Endodermal cell (in vitro differentiated cells): ENCODE measurements around the gene SRXN1. TPM values are rescaled to one million over a fixed set of nuclear protein-coding genes. Genes with fewer than 3 reads are reported as not detected.

ENCODE experiments used
- DNase-seq: peaks from one replicate; pipeline ENCODE4 v3.0.0-alpha.2; 2017
- H3K27ac ChIP-seq: 2 replicates; pipeline ENCODE4 v1.5.1; 2013; ENCODE audit warnings: mild to moderate bottlenecking, low read depth, low read length, moderate library complexity
- H3K27me3 ChIP-seq: 2 replicates; pipeline ENCODE4 v1.6.1; 2013; ENCODE audit warnings: mild to moderate bottlenecking, low read length, moderate library complexity; ENCODE audit not compliant: insufficient read depth, control insufficient read depth, poor library complexity, severe bottlenecking
- H3K36me3 ChIP-seq: 2 replicates; pipeline ENCODE4 v1.7.0; 2013; ENCODE audit warnings: mild to moderate bottlenecking, low read length, moderate library complexity; ENCODE audit not compliant: control insufficient read depth, insufficient read depth
- H3K4me1 ChIP-seq: one replicate; pipeline ENCODE4 v1.7.0; 2013; ENCODE audit warnings: low read length; ENCODE audit not compliant: control insufficient read depth, insufficient read depth
- H3K4me3 ChIP-seq: 2 replicates; pipeline ENCODE4 v1.5.1; 2013; ENCODE audit warnings: mild to moderate bottlenecking, low read length, moderate library complexity
- H3K9ac ChIP-seq: 2 replicates; pipeline ENCODE4 v1.6.1; 2013; ENCODE audit warnings: mild to moderate bottlenecking, low read length, moderate library complexity; ENCODE audit not compliant: poor library complexity, severe bottlenecking; ENCODE audit errors: extremely low read depth
- H3K9me3 ChIP-seq: 2 replicates; pipeline ENCODE4 v1.6.1; 2013; ENCODE audit warnings: mild to moderate bottlenecking, low read length, moderate library complexity; ENCODE audit not compliant: control insufficient read depth
- H3K27ac Mint-ChIP-seq: 2 replicates; pipeline ENCODE4 v1.8.0; 2020; ENCODE audit warnings: mixed read lengths
- H3K27me3 Mint-ChIP-seq: 2 replicates; pipeline ENCODE4 v1.8.0; 2021; ENCODE audit warnings: mild to moderate bottlenecking, mixed read lengths; ENCODE audit not compliant: insufficient read depth
- H3K36me3 Mint-ChIP-seq: 2 replicates; pipeline ENCODE4 v1.8.0; 2020; ENCODE audit warnings: low read depth, mixed read lengths
- H3K4me1 Mint-ChIP-seq: 2 replicates; pipeline ENCODE4 v1.8.0; 2020; ENCODE audit warnings: mixed read lengths
- H3K4me3 Mint-ChIP-seq: 2 replicates; pipeline ENCODE4 v1.8.0; 2020; ENCODE audit warnings: mild to moderate bottlenecking, moderate library complexity, mixed read lengths
- H3K9me3 Mint-ChIP-seq: 2 replicates; pipeline ENCODE4 v1.8.0; 2020; ENCODE audit warnings: mild to moderate bottlenecking, mixed read lengths
- WGBS, 2 experiments: methylation state at CpG; one replicate each; pipeline versions ENCODE4 v1.1.5 to v1.1.7; 2013; ENCODE audit warnings: missing lambda C conversion rate in 2 of 2, mixed read lengths in 1 of 2; ENCODE audit not compliant: insufficient coverage in 1 of 2, insufficient read length in 1 of 2; 5-methylcytosine and 5-hydroxymethylcytosine counted together
- total RNA-seq, 2 donors: library from RNA; stranded (reverse); fragmentation: NEBNext Ultra II Directional in 1 of 2; extraction: Animal tissue kit (Norgen Biotek cat#: 25700) in 1 of 2; gene quantifications; 2 replicates in 1 of 2; 3 replicates in 1 of 2; pipeline ENCODE4 v1.2.1, GENCODE V29; 2021
- TF ChIP-seq, protein P1 (sequence below): fragments of 200-600 bp; sonication (generic); conservative IDR thresholded peaks from 2 replicates; pipeline ENCODE4 v1.5.0; 2021; ENCODE audit warnings: antibody characterized with exemption, mild to moderate bottlenecking

The SRXN1 gene
- total RNA-seq, 2 donors from 2014 or later, result 9.7 to 19.3 TPM

GRCh38 chr20:605237-605636 lies 47.8 kb downstream of the SRXN1 start:
- no peak overlapping the region for H3K4me3 Mint-ChIP-seq
- H3K27me3 Mint-ChIP-seq, result peaks cover 20% of the 10 kb centered on the region
- no peaks in the 10 kb centered on the region for H3K36me3 Mint-ChIP-seq
- no peak overlapping the region for H3K27ac ChIP-seq
- whole genome bisulfite sequencing, 2 experiments, result 82 to 90% methylated on average over 5 of the region's 5 CpGs
- H3K27ac Mint-ChIP-seq, result no peak overlapping the region
- no peak for DNase-seq
- H3K4me1 Mint-ChIP-seq, result no peaks in the 10 kb centered on the region
- H3K4me1 ChIP-seq, result no peaks in the 10 kb centered on the region
- H3K9ac ChIP-seq, result no peak overlapping the region
- no peak overlapping the region for H3K4me3 ChIP-seq
- H3K9me3 ChIP-seq, result no peaks in the 10 kb centered on the region
- no peaks in the 10 kb centered on the region for H3K36me3 ChIP-seq
- H3K27me3 ChIP-seq, result peaks cover 17% of the 10 kb centered on the region
- TF ChIP-seq, protein P1, sequence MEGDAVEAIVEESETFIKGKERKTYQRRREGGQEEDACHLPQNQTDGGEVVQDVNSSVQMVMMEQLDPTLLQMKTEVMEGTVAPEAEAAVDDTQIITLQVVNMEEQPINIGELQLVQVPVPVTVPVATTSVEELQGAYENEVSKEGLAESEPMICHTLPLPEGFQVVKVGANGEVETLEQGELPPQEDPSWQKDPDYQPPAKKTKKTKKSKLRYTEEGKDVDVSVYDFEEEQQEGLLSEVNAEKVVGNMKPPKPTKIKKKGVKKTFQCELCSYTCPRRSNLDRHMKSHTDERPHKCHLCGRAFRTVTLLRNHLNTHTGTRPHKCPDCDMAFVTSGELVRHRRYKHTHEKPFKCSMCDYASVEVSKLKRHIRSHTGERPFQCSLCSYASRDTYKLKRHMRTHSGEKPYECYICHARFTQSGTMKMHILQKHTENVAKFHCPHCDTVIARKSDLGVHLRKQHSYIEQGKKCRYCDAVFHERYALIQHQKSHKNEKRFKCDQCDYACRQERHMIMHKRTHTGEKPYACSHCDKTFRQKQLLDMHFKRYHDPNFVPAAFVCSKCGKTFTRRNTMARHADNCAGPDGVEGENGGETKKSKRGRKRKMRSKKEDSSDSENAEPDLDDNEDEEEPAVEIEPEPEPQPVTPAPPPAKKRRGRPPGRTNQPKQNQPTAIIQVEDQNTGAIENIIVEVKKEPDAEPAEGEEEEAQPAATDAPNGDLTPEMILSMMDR, result no peak
- H3K9me3 Mint-ChIP-seq, result no peaks in the 10 kb centered on the region

GRCh38 chr20:603116-603640 lies 49.8 kb downstream of the SRXN1 start:
- TF ChIP-seq, protein P1, result peak; percentile 37
- Histone ChIP-seq H3K27ac (no peak overlapping the region), H3K4me3 (no peak overlapping the region), H3K36me3 (no peaks in the 10 kb centered on the region), H3K9me3 (no peaks in the 10 kb centered on the region), H3K9ac (no peak overlapping the region), H3K27me3 (peaks cover 1% of the 10 kb centered on the region), H3K4me1 (no peaks in the 10 kb centered on the region)
- no peaks in the 10 kb centered on the region for H3K4me1 Mint-ChIP-seq
- H3K9me3 Mint-ChIP-seq, result no peaks in the 10 kb centered on the region
- no peak overlapping the region for H3K4me3 Mint-ChIP-seq
- WGBS, 2 experiments, result 87 to 100% methylated on average over 1 to 8 of the region's 8 CpGs
- H3K27me3 Mint-ChIP-seq, result peaks cover 6% of the 10 kb centered on the region
- DNase-seq, result no peak
- no peaks in the 10 kb centered on the region for H3K36me3 Mint-ChIP-seq
- H3K27ac Mint-ChIP-seq, result no peak overlapping the region

DNA sequence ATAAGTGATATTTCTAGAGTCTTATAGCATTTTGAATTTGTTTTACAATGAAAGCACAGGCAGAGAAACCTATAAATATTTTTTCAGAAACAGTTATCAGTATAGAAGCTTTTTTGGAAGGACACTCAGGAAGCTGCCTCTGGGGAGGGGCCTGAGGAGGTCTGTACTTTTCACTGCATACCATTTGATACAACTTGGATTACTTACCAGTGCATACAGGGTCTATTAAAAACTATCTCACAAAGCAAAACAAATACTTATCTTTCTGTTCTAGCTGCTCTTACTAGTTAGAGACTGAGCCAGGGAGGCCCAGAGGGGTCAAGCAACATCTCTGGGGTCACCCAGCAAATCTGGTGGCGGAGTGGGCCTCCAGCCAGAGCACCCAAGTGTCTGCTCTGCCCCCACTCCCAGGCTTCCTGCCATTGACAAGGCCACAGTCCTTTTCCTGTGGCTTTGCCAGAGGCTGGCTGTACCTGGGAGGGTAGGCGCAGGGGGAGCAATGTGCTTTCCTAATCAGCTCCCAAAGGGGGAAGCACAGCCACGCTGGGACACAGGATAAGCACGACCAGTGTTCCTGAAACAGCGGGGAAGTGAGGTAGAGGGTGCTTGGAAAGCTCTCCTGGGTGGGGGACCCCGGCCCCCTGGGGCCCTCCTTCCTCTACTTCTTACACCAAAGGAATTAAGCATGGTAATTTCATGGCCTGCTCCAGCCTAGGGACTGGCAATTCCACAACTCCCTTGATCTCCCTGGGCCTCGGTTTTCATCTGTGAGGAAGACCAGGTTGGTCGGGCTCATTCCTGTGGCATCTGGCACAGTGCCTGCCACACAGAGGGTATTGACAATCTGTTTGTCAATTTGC lies 50.7 kb downstream of the SRXN1 start:
- no peaks in the 10 kb centered on the region for H3K4me1 Mint-ChIP-seq
- H3K27ac Mint-ChIP-seq, result no peak overlapping the region
- no peak overlapping the region for H3K27ac ChIP-seq

More for the DNA sequence above, 50.7 kb downstream of the SRXN1 start:
- Histone ChIP-seq H3K4me1 (no peaks in the 10 kb centered on the region), H3K27me3 (no peaks in the 10 kb centered on the region), H3K4me3 (no peak overlapping the region), H3K36me3 (no peaks in the 10 kb centered on the region), H3K9ac (no peak overlapping the region), H3K9me3 (no peaks in the 10 kb centered on the region)
- TF ChIP-seq, protein P1, result no peak
- 81 to 87% methylated on average over 6 to 7 of the region's 8 CpGs for WGBS, 2 experiments
- Mint-ChIP-seq H3K36me3 (no peaks in the 10 kb centered on the region), H3K9me3 (no peaks in the 10 kb centered on the region), H3K27me3 (no peaks in the 10 kb centered on the region), H3K4me3 (no peak overlapping the region)
- no peak for DNase-seq
